Activated CD4-positive, alpha-beta T cell treated with anti-CD3 and anti-CD28 coated beads, Interleukin-2, Interleukin-4, amounts not matched to agents 100 ng/mL and 50 ng/mL, durations not matched to agents 16 hours and 8 hours (primary cell): Measurements from ENCODE around the gene BRINP3.
"Not testable (repeated sequence)": the region's sequence is repeated elsewhere in the genome, so short reads cannot be mapped to it uniquely, and the experiment has no call there.

Source experiments
- DNase-seq: peaks from one replicate; pipeline ENCODE4 v3.0.0-alpha.2; 2020; ENCODE audit warnings: low spot score

The BRINP3 gene

GRCh38 chr1:190477762-190478148 is at the start of gene BRINP3:
TSS of gene BRINP3 (minus strand) at chr1:190477864.
- no peak for DNase-seq

- DNase-seq = no peak
Measured at GRCh38 chr1:190511554-190511953, 33.9 kb upstream of the BRINP3 start.

DNA sequence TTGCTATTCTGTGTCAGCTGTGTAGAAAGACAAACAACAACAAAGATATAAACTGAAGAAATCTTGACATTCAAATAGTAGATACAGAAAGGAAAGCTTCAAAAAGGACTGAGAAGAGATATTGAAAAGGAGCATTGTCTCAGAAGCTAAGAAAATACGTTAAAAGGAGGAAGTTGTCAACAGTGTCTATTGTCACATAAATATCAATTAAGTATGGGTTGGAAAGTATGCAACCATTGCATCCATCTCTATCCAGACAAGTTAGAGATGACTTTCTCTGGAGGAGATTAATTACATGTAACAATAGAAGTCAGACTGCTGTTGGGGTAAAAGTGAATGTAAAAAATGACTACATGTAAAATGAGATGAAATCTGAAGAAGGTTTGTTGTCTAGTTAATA is 29.7 kb upstream of the BRINP3 start:
- DNase-seq = no peak

- not testable (repeated sequence) for DNase-seq
Measured at GRCh38 chr1:190504539-190504938, 26.9 kb upstream of the BRINP3 start.

DNA sequence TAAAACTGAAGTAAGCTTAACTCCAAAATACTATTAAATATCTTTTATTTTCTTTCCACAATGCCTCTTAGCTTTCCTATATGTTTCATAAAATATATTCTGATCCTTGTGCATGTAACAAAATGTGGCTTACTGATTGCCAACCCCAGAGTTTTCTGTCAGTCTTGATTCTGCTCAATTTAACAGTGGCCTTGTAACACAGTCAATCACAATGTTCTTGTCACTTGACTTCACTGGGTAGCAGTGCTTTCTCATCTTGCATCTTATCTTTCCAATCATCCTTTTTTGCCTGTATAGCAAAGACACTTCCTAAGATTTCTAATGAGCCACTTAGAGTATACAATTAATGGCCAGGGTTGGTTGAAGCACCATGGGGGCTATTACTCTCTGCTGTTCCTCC is 19.9 kb upstream of the BRINP3 start:
- no peak for DNase-seq

GRCh38 chr1:190494451-190494850 is 16.8 kb upstream of the BRINP3 start:
- DNase-seq = no peak

- DNase-seq = no peak
Measured at GRCh38 chr1:190491404-190491803, 13.7 kb upstream of the BRINP3 start.

DNA sequence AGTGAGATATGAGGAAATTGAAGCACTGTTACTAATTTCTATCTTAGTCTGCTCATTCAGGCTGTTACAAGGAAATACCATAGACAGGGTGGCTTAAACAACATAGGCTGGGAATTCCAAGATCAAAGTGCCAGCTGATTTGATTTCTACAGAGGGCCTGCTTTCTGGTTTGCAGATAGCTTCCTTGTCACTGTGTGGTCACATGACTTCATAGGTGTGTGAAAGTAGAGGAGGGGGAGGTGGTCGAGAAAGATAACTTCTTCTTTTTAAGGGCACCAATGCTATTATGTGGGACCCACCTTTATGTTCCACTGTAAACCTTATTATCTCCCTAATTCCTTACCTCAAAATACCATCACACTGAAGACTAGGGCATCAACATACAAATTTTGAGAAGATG is 6.4 kb upstream of the BRINP3 start:
- DNase-seq = no peak

DNA sequence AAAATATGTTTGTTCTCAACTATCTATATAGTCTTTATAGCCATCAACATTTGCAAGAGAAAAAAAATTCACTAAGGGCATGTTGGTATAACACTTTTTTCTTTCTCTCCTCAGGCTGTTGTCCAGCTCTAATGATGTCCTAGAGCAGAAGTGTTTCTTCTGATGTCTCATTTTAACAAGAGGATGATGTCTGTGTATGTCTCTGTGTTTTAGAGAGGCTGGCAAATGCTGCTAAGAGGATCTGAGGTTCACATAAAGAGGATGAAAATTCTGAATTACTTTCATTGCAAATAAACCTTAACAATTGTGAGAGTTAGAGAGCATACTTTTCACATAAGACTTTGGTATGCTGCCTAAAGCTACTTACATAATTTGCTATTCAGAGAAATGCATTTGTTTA is 2.6 kb upstream of the BRINP3 start:
- DNase-seq = no peak

DNA sequence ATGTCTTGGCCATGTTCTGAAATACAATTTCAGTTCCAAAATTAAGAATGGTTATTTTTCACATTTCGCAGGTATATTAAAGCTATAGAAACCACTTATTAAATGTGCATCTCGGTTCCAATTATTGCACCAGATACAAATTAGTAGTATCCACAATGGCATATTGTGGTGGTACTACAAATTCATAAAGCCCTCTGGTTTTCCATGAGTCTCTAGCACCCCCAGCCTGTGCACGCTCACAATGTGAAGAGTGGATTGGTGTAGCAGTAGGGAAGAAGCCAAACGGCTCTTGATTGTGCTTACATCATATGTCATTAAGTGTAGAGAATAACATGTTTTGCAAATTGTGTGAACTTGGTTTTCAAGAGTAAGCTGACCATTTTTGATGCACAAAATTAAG is 1.9 kb upstream of the BRINP3 start:
- DNase-seq = no peak

GRCh38 chr1:190479050-190479397 is 1.4 kb upstream of the BRINP3 start:
- DNase-seq = no peak

GRCh38 chr1:190478149-190479049 is 735 bp upstream of the BRINP3 start:
- DNase-seq = no peak

DNA sequence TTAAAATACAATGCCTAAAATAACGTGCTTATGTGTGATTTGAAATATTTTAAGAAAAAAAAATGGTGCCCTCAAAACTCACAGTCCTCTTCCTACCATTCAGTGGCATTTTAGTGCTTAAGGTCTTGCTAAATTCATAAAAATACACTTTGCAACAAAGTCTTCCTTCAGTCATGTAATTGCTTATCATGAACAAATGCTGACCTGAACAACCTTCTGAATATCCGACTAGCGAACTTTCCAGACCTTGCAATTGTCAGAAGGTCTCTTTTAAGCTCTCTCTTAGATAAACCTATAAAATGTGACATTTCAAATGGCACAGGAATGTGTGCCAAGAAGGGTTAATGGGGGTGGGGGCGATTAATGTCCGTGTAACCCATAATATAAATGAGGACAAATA is 858 bp downstream of the BRINP3 start:
- no peak for DNase-seq

DNA sequence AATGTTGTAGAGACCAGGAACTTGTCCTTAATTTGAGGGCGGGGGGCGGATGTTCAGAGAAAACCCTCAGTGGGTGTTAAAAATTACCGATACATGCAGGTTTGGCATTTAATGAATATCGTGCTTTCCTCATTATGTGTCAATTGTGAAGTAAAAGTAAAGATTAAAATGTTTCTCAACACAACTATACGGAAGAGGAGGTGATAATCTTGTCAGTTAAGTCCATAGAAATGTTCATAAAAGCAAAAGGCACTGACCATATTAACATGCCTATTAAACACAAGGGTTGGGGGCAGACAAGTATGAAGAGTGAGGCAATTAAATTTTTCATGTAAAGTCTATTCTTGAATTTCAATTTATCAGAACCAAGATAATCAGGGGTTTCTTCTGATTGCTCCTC is 1.3 kb downstream of the BRINP3 start:
- no peak for DNase-seq

GRCh38 chr1:190475421-190476141 is 2.1 kb downstream of the BRINP3 start:
- no peak for DNase-seq

DNA sequence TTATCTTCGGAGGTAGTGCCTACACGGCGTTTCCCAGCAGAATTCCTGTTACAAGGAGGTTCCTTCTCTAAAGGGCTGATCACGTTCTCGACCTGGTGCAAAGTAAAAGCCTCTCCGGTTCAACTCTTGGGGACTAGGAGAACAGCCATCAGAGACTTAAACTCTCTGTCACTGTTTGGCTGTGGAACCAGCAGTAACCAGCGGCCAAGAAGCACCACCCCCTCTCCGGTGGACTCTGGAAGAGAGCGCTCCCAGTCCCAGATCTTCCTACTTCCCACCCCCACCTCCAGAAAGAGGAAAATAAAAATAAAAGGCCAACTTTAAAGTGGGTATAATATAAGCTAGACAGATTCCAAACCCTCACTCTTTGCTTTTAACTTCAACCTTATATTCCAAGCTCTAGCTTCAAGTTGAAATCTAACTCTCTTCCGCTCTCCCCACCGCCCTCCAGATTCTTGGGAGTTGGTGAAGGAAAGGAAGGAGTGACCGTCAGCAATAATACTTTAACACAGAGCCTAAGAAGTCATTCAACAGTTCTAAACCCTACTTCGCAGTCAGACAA is 2.9 kb downstream of the BRINP3 start:
- DNase-seq = no peak

DNA sequence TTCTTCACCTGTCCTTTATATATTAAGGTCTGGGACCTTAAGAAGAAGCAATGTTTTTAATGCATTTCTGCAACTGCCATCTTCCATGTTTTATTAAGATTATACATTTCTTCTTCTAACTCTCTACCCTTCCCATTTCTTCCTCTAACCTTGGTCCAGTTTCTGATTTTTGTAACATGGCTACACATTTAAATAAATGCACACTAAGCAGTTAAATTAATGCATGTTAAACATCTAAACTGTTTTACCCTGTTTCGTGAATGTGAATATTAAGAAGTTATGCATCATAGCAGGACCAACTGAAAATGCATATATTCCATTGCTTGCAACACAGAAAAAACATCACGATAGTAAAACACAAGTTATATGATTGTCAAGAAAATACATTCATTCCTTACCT is 3.7 kb downstream of the BRINP3 start:
- no peak for DNase-seq

DNA sequence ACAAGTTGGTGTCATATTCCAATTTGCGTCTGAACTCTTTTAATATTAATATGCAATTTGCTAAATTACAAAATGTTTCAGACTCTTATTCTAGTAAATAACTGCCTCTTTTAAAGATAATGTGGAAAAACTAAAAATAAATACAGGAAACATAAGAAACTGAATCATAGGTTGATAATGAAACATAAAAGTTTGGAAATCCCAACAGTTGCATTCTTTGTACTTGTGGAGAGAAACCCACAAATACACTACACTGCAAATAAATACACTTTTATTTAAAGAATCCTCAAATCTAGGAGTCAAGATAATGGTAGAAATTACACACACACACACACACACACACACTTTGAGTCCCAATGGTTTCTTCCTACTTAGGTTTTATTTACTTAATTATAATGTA is 5.2 kb downstream of the BRINP3 start:
- DNase-seq = no peak

GRCh38 chr1:190472042-190472441 is 5.6 kb downstream of the BRINP3 start:
- DNase-seq = no peak

GRCh38 chr1:190464690-190465089 is 13.0 kb downstream of the BRINP3 start:
- no peak for DNase-seq

DNA sequence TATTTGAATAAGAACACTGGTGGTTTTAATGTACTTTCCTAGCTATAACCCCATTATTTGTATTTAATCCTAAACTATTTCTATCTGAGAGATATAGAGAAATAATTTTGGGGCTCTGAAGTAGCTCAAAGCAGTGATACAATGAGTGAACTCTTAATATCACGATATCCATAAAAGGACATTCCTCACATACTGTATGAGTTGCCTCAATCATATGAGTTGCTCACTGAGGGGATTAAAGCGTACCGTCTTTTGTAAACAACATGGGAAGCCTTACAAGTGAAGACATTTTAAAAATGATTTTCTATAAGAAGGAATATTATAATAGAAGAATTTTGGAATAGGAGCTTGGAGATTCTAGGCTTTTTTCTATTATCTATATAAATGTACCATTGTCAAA is 21.5 kb downstream of the BRINP3 start:
- DNase-seq = no peak

- no peak for DNase-seq
Measured at GRCh38 chr1:190455631-190456030, 22.0 kb downstream of the BRINP3 start.

DNA sequence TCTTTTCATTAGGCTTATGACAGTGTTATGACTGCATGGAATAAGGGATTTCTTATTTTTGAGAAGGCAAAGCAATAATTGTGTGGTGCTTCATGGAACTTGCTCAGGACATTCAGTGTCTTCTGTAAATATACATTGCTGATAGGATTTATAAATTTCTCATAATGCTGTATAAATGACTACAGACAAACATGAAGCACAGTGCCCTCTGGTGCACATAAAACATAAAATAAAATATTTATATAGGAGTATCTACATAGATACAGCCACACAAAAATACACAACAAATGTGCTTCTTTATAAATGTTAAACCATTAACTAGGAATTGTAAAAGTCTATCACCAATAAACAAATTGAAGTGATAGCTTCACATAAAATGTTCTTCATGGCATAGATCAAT is 24.1 kb downstream of the BRINP3 start:
- DNase-seq = no peak
